ENCODE results near the gene ARID1B.
A peak's percentile ranks its signal among the peaks of the same experiment; 100 is the strongest.
"Not testable (repeated sequence)": the region's sequence is repeated elsewhere in the genome, so short reads cannot be mapped to it uniquely, and the experiment has no call there.

ARID1B gene

GRCh38 chr6:156978948-156979347, 201.8 kb downstream of the ARID1B start:
- DNase-seq (ENCODE audit: extremely low spot score), result peak; percentile 28
- TF ChIP-seq CTCF (IDR thresholded peaks at IDR 0.05; ENCODE audit: control extremely low read depth, extremely low read depth, low read depth, missing control alignments), result no peak
- ChIA-PET POLR2A (no interaction called here), CTCF (no interaction called here)

- DNase-seq (ENCODE audit: extremely low spot score), result no peak
- ChIA-PET POLR2A (no interaction called here), CTCF (no interaction called here)
- TF ChIP-seq CTCF (IDR thresholded peaks at IDR 0.05; ENCODE audit: control extremely low read depth, extremely low read depth, low read depth, missing control alignments), result no peak
These were observed 203.3 kb downstream of the ARID1B start for GRCh38 chr6:156980515-156980914.

GRCh38 chr6:156980948-156981347, 203.8 kb downstream of the ARID1B start:
- TF ChIP-seq CTCF (IDR thresholded peaks at IDR 0.05; ENCODE audit: control extremely low read depth, extremely low read depth, low read depth, missing control alignments), result no peak
- ChIA-PET POLR2A (no interaction called here), CTCF (interaction anchor here (0.9 to 1.1 kb wide), 2 partner anchors 54 to 97 kb away, joined by 3 read pairs; no protein-coding TSS in a partner anchor)
- no peak for DNase-seq (ENCODE audit: extremely low spot score)

GRCh38 chr6:156982168-156982567, 205.0 kb downstream of the ARID1B start:
- ChIA-PET CTCF (interaction anchor here (1.1 kb wide), 1 partner anchor 98 kb away, joined by 3 read pairs; no protein-coding TSS in a partner anchor), POLR2A (no interaction called here)
- TF ChIP-seq CTCF (IDR thresholded peaks at IDR 0.05; ENCODE audit: control extremely low read depth, extremely low read depth, low read depth, missing control alignments), result no peak
- no peak for DNase-seq (ENCODE audit: extremely low spot score)

DNA sequence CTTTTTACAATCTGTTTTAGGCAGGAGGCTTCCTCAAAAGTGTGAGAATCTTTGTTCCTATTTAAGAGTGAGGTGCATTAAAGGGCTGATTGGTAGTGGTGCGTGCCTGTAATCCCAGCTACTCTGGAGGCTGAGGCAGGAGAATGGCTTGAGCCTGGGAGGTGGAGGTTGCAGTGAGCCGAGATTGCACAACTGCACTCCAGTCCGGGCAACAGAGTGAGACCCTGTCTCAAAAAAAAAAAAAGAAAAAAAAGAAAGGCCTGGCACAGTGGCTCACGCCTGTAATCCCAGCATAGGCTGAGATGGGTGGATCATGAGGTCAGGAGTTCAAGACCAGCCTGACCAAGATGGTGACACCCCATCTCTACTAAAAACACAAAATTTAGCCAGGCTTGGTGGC, 205.7 kb downstream of the ARID1B start:
- POLR2A ChIA-PET; DNase-seq (ENCODE audit: extremely low spot score): not testable (repeated sequence)
- CTCF ChIA-PET, result interaction anchor here (1.2 kb wide), 1 partner anchor 9 kb away, joined by 3 read pairs; no protein-coding TSS in a partner anchor

DNA sequence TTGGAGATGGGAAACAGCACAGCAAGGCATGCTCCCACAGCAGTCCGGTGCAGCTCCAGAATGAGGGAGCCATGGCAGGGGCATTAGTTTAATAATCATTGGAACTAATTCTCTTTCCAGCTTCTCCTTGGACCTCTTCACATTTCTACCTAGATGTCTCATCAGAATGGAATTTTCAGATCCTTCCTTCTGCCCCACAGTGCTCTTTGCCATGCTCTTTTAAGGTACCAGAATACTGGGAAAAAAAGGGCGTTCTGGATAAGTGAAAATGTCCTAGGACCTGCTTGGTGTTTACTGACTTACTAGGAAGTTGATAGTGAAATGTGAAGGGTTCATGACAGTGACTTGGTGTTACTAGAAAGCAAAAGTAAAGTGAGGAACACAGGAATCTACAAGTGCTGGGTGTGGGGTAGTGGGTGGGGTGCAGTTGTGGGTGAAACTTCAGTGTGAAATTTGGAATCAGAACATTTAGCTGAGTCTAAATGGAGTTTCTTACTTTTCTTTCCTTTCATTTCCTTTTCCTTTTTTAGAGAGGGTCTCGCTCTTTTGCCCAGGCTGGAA, 207.1 kb downstream of the ARID1B start:
- TF ChIP-seq CTCF (IDR thresholded peaks at IDR 0.05; ENCODE audit: control extremely low read depth, extremely low read depth, low read depth, missing control alignments), result no peak
- peak; percentile 39 for DNase-seq (ENCODE audit: extremely low spot score)
- ChIA-PET CTCF (interaction anchor here (1.0 to 1.4 kb wide), 3 partner anchors 10 to 33 kb away, joined by 3 to 5 read pairs (median 3); no protein-coding TSS in a partner anchor), POLR2A (no interaction called here)

DNA sequence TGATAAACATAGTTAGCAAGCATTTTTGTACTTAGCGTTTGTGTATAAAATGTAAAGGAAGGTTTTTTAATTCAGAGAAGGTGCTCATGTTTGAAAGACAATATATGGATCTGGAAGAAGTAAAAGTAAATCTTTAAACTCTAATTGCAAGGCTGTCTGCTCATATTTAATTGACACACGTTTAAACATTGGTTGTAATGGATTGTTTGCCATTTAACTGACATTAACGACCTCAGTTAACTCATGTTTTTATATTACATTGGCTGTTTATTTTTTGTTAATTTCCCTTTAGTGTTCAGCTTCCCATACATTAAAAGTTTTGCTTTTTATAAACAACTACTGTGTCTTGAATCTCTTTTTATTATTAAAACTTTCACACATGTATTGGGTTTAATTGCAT, 208.1 kb downstream of the ARID1B start:
- no peak for TF ChIP-seq CTCF (IDR thresholded peaks at IDR 0.05; ENCODE audit: control extremely low read depth, extremely low read depth, low read depth, missing control alignments)
- DNase-seq (ENCODE audit: extremely low spot score), result no peak
- CTCF ChIA-PET, result interaction anchor here (1.3 to 3.0 kb wide), 6 partner anchors 10 to 32 kb away, joined by 3 to 9 read pairs (median 5); no protein-coding TSS in a partner anchor
- POLR2A ChIA-PET, result no interaction called here

Measured in GM10248 (cell line).